Gastrocnemius medialis (tissue), 4 donors: Measurements from ENCODE around the gene RRP36.
"Not testable (repeated sequence)": the region's sequence is repeated elsewhere in the genome, so short reads cannot be mapped to it uniquely, and the experiment has no call there.

ENCODE experiments used
- POLR2A ChIP-seq, 2 donors: fragments of 450-650 bp; IDR thresholded peaks; one replicate each; pipeline ENCODE4 v1.6.1; 2017; ENCODE audit warnings: antibody characterized with exemption in 2 of 2, mild to moderate bottlenecking in 2 of 2, moderate library complexity in 2 of 2
- TF ChIP-seq, protein P1 (sequence below), 5 experiments: fragments of 450-650 bp in 3 of 5; fragments of 200-600 bp in 2 of 5; sonication (generic) in 2 of 5; IDR thresholded peaks in 4 of 5; conservative IDR thresholded peaks in 1 of 5; 1 replicate in 4 of 5; 2 replicates in 1 of 5; pipeline ENCODE4 v1.5.1; 2016 to 2019; ENCODE audit warnings: antibody characterized with exemption in 5 of 5, mild to moderate bottlenecking in 3 of 5, moderate library complexity in 3 of 5

DNA sequence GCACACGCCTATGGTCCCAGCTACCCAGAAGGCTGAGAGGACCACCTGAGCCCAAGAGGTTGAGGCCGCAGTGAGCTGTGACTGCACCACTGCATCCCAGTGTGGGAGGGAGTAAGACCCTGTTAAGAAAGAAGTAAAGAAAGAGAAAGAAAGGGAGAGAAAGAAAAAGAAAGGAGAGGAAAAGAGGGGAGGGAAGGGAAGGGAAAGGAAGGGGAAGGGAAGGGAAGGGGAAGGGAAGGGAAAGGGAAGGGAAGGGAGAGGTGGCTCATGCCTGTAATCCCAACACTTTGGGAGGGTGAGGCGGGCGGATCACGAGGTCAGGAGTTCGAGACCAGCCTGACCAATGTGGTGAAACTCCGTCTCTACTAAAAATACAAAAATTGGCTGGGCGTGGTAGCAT lies 20.1 kb downstream of the RRP36 start:
- TF ChIP-seq, protein P1, sequence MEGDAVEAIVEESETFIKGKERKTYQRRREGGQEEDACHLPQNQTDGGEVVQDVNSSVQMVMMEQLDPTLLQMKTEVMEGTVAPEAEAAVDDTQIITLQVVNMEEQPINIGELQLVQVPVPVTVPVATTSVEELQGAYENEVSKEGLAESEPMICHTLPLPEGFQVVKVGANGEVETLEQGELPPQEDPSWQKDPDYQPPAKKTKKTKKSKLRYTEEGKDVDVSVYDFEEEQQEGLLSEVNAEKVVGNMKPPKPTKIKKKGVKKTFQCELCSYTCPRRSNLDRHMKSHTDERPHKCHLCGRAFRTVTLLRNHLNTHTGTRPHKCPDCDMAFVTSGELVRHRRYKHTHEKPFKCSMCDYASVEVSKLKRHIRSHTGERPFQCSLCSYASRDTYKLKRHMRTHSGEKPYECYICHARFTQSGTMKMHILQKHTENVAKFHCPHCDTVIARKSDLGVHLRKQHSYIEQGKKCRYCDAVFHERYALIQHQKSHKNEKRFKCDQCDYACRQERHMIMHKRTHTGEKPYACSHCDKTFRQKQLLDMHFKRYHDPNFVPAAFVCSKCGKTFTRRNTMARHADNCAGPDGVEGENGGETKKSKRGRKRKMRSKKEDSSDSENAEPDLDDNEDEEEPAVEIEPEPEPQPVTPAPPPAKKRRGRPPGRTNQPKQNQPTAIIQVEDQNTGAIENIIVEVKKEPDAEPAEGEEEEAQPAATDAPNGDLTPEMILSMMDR (IDR thresholded peaks at IDR 0.05 in 4 of 5, conservative IDR thresholded peaks at IDR 0.05 in 1 of 5): not testable (repeated sequence)
- TF ChIP-seq POLR2A (IDR thresholded peaks at IDR 0.05): not testable (repeated sequence)
